ENCODE data around the gene TPPP3. TPM values are rescaled to one million over a fixed set of nuclear protein-coding genes. Genes with fewer than 3 reads are reported as not detected.

The TPPP3 gene
- total RNA-seq, 1 experiment from 2014 or later, result not detected

DNA sequence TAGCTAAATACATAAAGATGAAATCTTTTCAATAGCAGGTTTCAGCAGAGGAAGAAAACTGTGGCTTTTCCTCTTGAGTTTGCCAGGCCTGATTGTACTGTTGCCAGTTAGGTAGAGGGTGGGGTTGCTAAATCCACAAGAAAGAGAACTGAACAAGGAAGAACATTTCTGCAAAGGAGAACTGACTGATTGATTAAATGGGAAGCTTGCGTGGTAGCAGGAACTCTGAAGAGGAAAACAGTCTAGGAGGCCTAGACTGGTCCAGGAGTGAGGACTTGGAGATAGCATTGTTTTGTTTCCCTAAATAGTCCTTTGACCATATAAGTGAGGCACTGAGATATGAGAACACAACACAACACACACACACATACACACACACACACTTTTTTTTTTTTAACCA lies 47.9 kb downstream of the TPPP3 start:
- H3K9ac ChIP-seq (ENCODE audit: low read length), result no peak overlapping the region
- H3K79me2 ChIP-seq (ENCODE audit: low read length), result no peaks in the 10 kb centered on the region
- H3K9me2 ChIP-seq (replicated peaks; ENCODE audit: insufficient read depth, low read length), result no peaks in the 10 kb centered on the region
- H3K27ac ChIP-seq (ENCODE audit: low read length), result no peak overlapping the region
- no peaks in the 10 kb centered on the region for H3K27me3 ChIP-seq (ENCODE audit: low read length)
- H3K36me3 ChIP-seq (ENCODE audit: insufficient read depth, low read length), result no peaks in the 10 kb centered on the region
- no peaks in the 10 kb centered on the region for H3K9me3 ChIP-seq (ENCODE audit: low read length)
- no peak overlapping the region for H3K4me2 ChIP-seq (ENCODE audit: low read depth, low read length, poor library complexity, severe bottlenecking)
- DNase-seq, result no peak
- H3K4me3 ChIP-seq (ENCODE audit: low read length), result no peak overlapping the region
- H4K20me1 ChIP-seq (ENCODE audit: insufficient read depth, low read depth, low read length), result no peaks in the 10 kb centered on the region
- H2AFZ ChIP-seq (ENCODE audit: low read length), result no peak overlapping the region
- no peaks in the 10 kb centered on the region for H3K4me1 ChIP-seq (ENCODE audit: low read length)

DNA sequence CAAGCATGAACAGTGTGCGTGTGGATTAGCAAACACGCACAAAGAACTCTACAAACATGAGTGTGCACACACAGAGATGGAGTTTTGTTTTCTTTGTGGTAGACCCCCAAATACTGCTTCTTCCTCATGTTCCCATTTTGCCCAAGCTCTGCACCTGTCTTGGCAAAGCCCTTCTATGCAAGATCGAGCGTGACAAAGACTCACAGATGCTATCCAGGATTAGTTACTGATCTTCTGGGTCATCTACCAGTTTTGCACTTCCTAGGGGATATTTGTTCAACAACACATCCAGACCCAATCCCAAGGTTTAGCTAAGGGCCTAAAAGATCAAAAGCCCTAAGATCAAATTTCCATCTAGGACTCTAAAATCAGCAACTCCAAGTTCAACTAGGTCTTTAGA lies 50.7 kb downstream of the TPPP3 start:
- no peaks in the 10 kb centered on the region for H3K9me2 ChIP-seq (replicated peaks; ENCODE audit: insufficient read depth, low read length)
- H3K4me1 ChIP-seq (ENCODE audit: low read length), result no peaks in the 10 kb centered on the region

GRCh38 chr16:67341250-67341649 lies 52.0 kb downstream of the TPPP3 start:
- H3K27ac ChIP-seq (ENCODE audit: low read length), result no peak overlapping the region
- no peaks in the 10 kb centered on the region for H3K36me3 ChIP-seq (ENCODE audit: insufficient read depth, low read length)
- no peaks in the 10 kb centered on the region for H4K20me1 ChIP-seq (ENCODE audit: insufficient read depth, low read depth, low read length)
- no peaks in the 10 kb centered on the region for H3K27me3 ChIP-seq (ENCODE audit: low read length)
- no peaks in the 10 kb centered on the region for H3K9me2 ChIP-seq (replicated peaks; ENCODE audit: insufficient read depth, low read length)
- H2AFZ ChIP-seq (ENCODE audit: low read length), result no peak overlapping the region
- no peak overlapping the region for H3K4me2 ChIP-seq (ENCODE audit: low read depth, low read length, poor library complexity, severe bottlenecking)
- no peaks in the 10 kb centered on the region for H3K9me3 ChIP-seq (ENCODE audit: low read length)
- H3K4me3 ChIP-seq (ENCODE audit: low read length), result no peak overlapping the region
- H3K9ac ChIP-seq (ENCODE audit: low read length), result no peak overlapping the region
- H3K79me2 ChIP-seq (ENCODE audit: low read length), result no peaks in the 10 kb centered on the region
- no peak for DNase-seq
- no peaks in the 10 kb centered on the region for H3K4me1 ChIP-seq (ENCODE audit: low read length)

More for the DNA sequence above, 50.7 kb downstream of the TPPP3 start:
- no peak overlapping the region for H2AFZ ChIP-seq (ENCODE audit: low read length)
- no peaks in the 10 kb centered on the region for H4K20me1 ChIP-seq (ENCODE audit: insufficient read depth, low read depth, low read length)
- no peak for DNase-seq
- H3K27ac ChIP-seq (ENCODE audit: low read length), result no peak overlapping the region
- H3K9ac ChIP-seq (ENCODE audit: low read length), result no peak overlapping the region
- no peaks in the 10 kb centered on the region for H3K79me2 ChIP-seq (ENCODE audit: low read length)
- no peaks in the 10 kb centered on the region for H3K27me3 ChIP-seq (ENCODE audit: low read length)
- H3K4me3 ChIP-seq (ENCODE audit: low read length), result no peak overlapping the region
- H3K36me3 ChIP-seq (ENCODE audit: insufficient read depth, low read length), result no peaks in the 10 kb centered on the region
- H3K4me2 ChIP-seq (ENCODE audit: low read depth, low read length, poor library complexity, severe bottlenecking), result no peak overlapping the region
- H3K9me3 ChIP-seq (ENCODE audit: low read length), result no peaks in the 10 kb centered on the region

Small RNA genes within 50 kb of the gene (small RNA-seq; reads per million reads assigned to genes)
- gene RNU1-123P, result not detected

Other genes with a start within 250 kb of the TPPP3 start
- gene B3GNT9, start 242.5 kb downstream of the TPPP3 start, total RNA-seq (2014; rRNA removed; shearing (Covaris generic); ENCODE audit: low replicate concordance), result 1.4 and 1.8 TPM in 2 replicates
- 11.4 and 14.7 TPM in 2 replicates for gene TRADD, start 233.6 kb downstream of the TPPP3 start, total RNA-seq (2014; rRNA removed; shearing (Covaris generic); ENCODE audit: low replicate concordance)
- 2.6 and 14.6 TPM in 2 replicates for gene FBXL8, start 233.5 kb downstream of the TPPP3 start, total RNA-seq (2014; rRNA removed; shearing (Covaris generic); ENCODE audit: low replicate concordance)
- gene HSF4, start 228.8 kb downstream of the TPPP3 start, total RNA-seq (2014; rRNA removed; shearing (Covaris generic); ENCODE audit: low replicate concordance), result 12.4 and 15.2 TPM in 2 replicates
- gene NOL3, start 223.0 kb downstream of the TPPP3 start, total RNA-seq (2014; rRNA removed; shearing (Covaris generic); ENCODE audit: low replicate concordance), result 0.15 and 1.8 TPM in 2 replicates
- gene MATCAP1, start 209.5 kb downstream of the TPPP3 start, total RNA-seq (2014; rRNA removed; shearing (Covaris generic); ENCODE audit: low replicate concordance), result 6.8 and 16.9 TPM in 2 replicates
- gene EXOC3L1, start 203.4 kb downstream of the TPPP3 start, total RNA-seq (2014; rRNA removed; shearing (Covaris generic); ENCODE audit: low replicate concordance), result not detected in 2 replicates
- 109 and 171 TPM in 2 replicates for gene E2F4, start 201.3 kb downstream of the TPPP3 start, total RNA-seq (2014; rRNA removed; shearing (Covaris generic); ENCODE audit: low replicate concordance)
- 0.82 and 5.6 TPM in 2 replicates for gene ELMO3, start 194.4 kb downstream of the TPPP3 start, total RNA-seq (2014; rRNA removed; shearing (Covaris generic); ENCODE audit: low replicate concordance)
- gene TMEM208, start 166.4 kb downstream of the TPPP3 start, total RNA-seq (2014; rRNA removed; shearing (Covaris generic); ENCODE audit: low replicate concordance), result 19.5 and 38.9 TPM in 2 replicates
- gene FHOD1, start 146.0 kb downstream of the TPPP3 start, total RNA-seq (2014; rRNA removed; shearing (Covaris generic); ENCODE audit: low replicate concordance), result 29.1 and 33.1 TPM in 2 replicates
- 4.9 and 6.1 TPM in 2 replicates for gene SLC9A5, start 144.5 kb downstream of the TPPP3 start, total RNA-seq (2014; rRNA removed; shearing (Covaris generic); ENCODE audit: low replicate concordance)
- gene PLEKHG4, start 114.0 kb downstream of the TPPP3 start, total RNA-seq (2014; rRNA removed; shearing (Covaris generic); ENCODE audit: low replicate concordance), result 0.36 and 0.86 TPM in 2 replicates
- not detected in 2 replicates for gene KCTD19, start 66.8 kb downstream of the TPPP3 start, total RNA-seq (2014; rRNA removed; shearing (Covaris generic); ENCODE audit: low replicate concordance)
- gene LRRC36, start 66.7 kb downstream of the TPPP3 start, total RNA-seq (2014; rRNA removed; shearing (Covaris generic); ENCODE audit: low replicate concordance), result not detected in 2 replicates
- 0.11 TPM in 1 of 2 replicates, not detected in the other for gene ZDHHC1, start 23.0 kb upstream of the TPPP3 start, total RNA-seq (2014; rRNA removed; shearing (Covaris generic); ENCODE audit: low replicate concordance)
- gene HSD11B2, start 37.6 kb upstream of the TPPP3 start, total RNA-seq (2014; rRNA removed; shearing (Covaris generic); ENCODE audit: low replicate concordance), result not detected in 2 replicates
- 63.8 and 83.4 TPM in 2 replicates for gene ATP6V0D1, start 87.7 kb upstream of the TPPP3 start, total RNA-seq (2014; rRNA removed; shearing (Covaris generic); ENCODE audit: low replicate concordance)
- gene AGRP, start 90.0 kb upstream of the TPPP3 start, total RNA-seq (2014; rRNA removed; shearing (Covaris generic); ENCODE audit: low replicate concordance), result not detected in 2 replicates
- gene RIPOR1, start 135.3 kb upstream of the TPPP3 start, total RNA-seq (2014; rRNA removed; shearing (Covaris generic); ENCODE audit: low replicate concordance), result 1.3 and 2.9 TPM in 2 replicates
- gene CTCF, start 169.0 kb upstream of the TPPP3 start, total RNA-seq (2014; rRNA removed; shearing (Covaris generic); ENCODE audit: low replicate concordance), result 29.5 and 36.0 TPM in 2 replicates

All from Karpas-422 (cell line).